Right forelimb (tissue), 1 donor: ENCODE measurements around the gene TOX3.

Experiments used
- DNase-seq: peaks from one replicate; pipeline ENCODE4 v3.0.0-alpha.2; 2018

TOX3 gene

GRCh38 chr16:52535076-52535475, 11.9 kb downstream of the TOX3 start:
- DNase-seq = no peak

DNA sequence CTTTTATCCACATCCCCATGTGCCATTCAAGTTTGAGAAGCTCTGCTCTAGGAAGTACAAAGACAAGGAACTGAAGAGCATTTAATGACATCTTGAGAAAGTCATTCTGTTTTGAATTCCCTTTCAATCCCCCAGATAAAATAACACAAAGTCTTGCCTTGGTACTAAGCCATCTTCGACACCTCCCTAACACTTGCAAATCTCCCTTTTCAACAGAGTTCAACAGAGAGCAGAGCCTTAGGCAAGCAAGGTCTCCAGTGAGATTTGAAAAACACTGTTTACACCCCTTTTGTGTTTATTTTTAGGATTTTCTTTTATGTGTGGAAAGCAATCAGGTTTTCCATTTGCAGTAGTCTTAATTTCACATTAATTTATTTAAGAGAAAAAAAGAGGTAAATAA, 13.6 kb downstream of the TOX3 start:
- no peak for DNase-seq

- DNase-seq = no peak
Observed at GRCh38 chr16:52532384-52532783, 14.6 kb downstream of the TOX3 start.

- no peak for DNase-seq
Observed at GRCh38 chr16:52529226-52529625, 17.7 kb downstream of the TOX3 start.

DNA sequence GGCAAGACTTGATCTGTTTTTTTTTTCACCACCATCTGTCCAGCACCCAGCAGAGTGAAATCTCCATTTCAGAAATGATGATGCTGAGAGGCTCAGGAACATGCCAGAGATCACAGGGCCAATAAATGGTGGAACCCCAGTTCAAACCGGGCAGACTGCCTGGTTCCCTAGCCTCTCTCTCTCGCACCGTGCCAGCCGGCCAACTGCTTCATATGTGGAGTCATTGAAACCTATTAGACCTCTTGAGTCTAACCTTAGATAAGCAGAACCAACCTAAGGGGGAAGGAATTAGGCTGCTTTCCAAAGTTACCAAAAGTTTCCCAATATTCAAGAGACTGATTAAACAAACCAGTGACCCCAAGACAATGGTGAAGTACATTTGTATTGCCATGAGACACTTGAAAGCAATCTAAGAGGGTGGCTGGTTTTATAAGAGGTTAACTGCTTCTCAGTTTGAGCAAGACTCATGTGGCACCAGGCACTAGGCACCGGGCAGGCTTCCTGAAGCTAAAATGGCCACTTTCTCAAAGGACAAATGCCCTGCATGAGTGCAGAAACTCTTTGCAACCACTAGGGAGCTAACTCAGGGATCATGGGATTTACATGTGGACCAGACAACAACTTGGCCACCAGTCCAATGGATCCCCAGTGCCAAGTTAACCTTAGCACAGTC, 18.4 kb downstream of the TOX3 start:
- no peak for DNase-seq

DNA sequence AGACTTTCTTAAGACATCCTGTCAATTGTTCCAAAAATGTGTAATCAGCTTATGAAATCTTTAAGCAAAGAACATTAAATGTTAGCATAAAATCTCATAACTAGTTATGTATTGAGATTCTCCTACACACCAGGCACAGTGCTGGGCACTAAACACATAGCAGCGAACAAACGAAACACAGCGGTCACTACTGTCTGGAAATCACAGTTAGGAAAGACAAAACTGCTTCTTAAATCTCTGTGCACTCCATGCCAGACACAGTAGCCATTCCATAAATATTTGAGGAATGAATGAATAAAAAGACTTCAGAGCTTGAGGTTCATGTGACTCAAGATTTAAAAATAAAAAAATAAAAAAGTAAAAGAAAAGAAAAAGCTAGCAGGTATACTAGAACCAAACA, 20.1 kb downstream of the TOX3 start:
- DNase-seq = no peak

DNA sequence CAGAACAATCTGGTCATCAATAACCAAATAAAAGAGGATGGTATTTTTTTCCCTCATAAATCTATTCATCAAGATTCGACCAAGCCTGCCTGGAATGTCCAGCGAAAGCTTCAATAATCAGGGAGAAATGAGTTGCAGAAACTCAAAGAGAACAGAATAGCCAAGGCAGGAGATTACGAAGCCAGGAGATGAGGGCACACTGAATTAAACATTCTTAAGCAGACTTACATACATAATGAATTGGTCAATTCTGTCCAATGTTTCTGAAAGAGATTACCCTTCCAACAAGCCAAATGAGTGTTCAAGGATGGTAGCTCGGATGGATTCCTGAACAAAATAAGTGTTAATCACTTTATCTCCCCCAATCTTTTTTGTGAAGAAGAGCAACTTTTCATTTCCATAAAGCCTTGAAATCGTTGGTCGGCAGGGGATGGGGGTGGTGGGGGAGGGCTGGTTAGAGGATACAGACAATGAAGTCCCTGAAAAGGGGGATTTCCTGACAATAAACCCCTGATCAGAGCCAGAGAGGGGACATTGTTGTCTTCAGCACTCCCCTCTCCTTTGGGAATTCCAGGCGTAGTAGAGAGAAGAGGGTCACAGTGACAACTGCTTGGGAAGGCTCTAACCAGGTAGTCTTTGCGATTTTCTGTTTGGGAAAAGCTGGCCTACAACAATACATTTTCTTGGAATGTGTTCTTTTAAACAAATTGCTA, 20.7 kb downstream of the TOX3 start:
- DNase-seq = no peak

DNA sequence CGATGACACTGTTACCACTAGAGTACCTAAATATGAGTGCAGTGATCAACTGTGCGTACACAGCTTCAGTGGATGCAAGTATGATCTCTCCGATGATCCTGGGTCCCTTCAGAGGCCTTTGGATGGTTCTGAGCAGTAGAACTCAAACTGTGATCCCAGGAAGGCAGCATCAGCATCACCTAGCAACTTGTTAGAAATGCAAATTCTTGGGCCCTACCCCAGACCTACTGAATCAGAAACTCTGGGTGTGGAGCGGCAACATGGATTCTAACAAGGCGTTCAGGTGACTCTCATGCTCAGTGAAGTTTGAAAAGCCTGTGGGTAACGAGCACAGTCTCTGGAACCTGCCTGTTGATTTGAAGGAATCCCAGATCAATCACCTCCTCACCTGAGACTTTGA, 25.4 kb downstream of the TOX3 start:
- DNase-seq = no peak

DNA sequence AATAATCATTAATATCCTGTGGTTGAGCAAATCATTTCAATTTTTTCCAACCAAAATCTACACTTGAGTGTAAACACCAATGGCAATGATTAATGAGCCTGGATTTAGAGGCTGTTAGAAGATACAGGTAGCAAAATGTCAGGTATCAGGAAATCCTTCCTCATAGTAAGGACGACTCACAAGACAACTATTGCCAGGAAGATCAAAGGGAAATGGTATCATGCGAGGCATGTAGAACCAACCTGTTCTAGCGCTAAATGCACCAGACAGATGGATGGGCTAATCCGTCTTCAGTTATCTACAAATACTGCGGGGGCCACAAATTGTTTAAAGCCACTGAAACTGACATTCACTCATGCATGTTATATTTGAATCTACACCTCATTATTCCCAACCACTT, 28.1 kb downstream of the TOX3 start:
- no peak for DNase-seq

DNA sequence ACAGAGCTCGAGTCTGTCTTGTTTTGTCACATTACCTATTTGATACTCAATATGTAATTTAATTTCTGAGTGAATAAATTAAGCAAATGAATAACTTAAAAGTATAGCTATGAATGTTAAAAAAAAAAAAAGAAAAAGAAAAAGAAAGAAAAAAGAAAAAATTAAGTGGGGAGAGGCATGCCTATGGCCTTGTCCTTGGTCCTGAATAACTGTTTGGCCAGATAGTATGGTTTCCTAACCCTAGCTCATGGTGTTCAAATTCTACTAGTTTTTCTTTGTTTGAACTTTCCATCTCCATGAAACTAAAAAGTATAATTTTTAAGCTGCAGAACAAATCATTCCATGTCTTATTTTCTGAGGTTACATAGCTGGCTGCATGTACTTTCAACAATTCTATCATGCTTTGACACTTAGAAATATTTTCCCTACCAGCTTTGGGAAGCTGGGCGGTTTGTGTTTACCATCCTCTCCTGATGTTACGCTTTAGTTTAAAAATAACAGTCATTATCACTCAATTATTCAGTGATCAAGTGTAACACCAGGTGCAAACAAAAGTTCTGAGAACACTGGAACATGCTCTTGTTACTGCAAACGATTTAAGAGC, 31.8 kb downstream of the TOX3 start:
- DNase-seq = no peak

DNA sequence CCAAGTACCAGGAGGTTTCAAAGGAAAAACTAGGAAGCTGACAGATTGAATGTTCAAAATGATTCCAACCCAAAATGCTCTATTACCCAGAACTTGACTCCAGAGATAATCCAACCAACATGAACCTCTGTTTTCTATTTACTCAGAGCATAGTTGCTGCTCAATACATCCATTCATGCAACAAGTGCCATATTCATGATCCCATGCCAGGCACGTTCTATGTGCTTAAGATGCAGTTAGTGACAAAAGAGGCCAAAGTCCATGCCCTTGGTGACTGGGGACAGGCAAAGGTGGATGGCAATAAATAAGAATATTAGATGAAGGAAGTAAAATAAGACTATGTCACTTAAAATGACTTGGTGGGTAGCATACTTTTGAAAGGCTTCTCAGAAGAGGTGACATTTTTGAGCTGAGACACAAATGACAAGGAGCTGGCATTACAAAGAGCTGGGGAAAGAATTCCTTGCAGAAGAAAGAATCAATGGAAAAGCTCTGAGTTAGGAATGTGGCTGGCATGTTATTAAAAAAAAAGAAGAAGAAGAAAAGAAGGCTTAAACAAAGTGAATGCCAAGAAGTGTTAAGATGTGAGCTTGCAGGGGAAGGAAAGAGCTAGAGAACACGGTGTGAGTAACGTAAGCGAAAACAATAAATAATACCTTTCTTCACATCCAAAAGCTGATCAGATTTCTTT, 34.5 kb downstream of the TOX3 start:
- DNase-seq = no peak

- DNase-seq = no peak
Observed at GRCh38 chr16:52501746-52502145, 45.2 kb downstream of the TOX3 start.

GRCh38 chr16:52500963-52501362, 46.0 kb downstream of the TOX3 start:
- DNase-seq = no peak

GRCh38 chr16:52499060-52499440, 47.9 kb downstream of the TOX3 start:
- DNase-seq = no peak

GRCh38 chr16:52498328-52499059, 48.4 kb downstream of the TOX3 start:
- no peak for DNase-seq

DNA sequence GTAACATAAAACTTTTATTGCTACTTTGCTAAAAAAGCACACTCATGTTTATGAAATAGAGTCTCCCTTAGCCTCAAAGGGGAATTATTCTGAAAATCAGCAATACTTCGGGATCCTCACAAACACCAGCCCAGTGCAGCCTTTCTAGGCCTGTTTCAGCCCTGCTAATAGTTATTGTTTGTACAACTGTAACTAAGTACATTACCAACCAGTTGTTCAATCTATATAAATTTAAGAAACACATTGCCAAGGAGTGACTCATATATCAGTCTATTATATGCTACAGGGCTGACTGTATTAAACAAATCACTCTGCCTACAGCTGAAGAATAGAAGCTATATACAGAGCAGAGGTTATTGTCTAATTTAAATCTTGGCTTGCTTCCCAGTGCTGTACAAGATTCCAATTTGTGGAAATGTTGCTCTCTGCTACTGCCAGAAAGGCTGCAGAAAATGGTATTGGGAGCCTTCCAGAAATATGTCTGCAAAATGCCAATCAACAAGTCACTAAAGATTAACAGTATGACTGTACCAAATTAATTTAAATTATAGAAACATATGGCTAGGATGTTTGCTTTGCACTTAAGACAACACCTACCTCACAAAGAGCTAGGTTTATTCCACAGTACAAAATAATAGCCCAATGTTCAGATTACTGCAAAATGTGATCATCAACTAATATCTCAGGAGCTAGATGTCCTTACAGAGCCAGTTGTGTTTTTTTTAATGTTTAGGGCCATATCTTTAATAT, 49.7 kb downstream of the TOX3 start:
- DNase-seq = no peak

DNA sequence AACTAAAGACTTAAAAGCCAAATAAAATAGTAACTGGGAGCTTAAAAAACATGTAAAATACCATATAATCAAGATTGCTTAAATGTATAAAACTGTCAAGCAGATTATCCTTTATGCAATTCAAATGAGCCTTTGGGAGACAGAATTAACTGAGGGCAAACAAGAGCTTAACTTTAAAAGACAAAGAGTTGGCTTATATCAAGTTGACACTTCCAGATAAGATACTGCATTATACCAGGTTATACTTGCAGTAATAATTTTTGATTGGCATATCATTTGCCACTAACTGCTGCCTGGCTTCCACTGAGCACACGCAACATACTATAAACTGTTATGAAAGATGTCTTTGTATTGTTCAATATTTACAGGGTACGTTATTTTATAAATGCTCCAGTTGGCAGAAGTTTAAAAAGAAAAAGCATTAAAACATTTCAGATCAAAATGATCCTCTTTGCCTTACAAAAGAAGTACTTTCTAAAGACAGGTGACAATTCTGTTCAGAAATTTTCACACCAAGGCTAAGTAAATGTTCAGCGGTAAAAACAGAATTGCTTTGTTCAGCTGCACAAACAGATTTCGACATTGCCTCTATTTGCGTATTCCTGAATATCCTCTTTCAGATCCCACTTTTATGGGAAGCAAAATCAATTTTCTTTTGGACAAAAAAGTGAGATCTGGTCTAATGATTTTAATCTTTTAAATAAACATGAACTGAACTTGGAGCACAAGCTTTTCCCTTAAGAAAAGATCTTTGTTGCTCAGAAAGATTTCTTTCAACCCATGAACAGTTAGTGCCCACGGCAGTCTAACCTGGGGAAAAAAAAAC, 50.7 kb downstream of the TOX3 start:
- no peak for DNase-seq

DNA sequence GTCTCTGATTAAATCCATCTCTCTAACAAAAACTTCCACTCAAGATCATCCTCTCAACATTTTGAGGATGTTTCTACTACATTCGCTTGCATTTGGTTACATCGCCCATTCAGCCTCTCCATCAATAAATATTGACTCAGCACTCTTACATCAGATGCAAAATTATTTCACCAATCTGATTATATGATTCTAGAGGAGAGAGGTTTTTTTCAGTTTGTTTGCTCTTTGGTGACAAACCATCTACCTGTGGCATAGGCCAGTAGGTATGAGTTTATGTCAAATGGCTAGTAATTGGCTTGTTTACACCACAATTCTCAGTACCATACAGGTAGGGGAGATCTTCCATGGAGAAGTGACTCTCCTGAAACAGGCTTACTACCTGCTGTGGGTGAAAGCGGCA, 52.3 kb downstream of the TOX3 start:
- no peak for DNase-seq

- no peak for DNase-seq
Observed at GRCh38 chr16:52494145-52494544, 52.8 kb downstream of the TOX3 start.

DNA sequence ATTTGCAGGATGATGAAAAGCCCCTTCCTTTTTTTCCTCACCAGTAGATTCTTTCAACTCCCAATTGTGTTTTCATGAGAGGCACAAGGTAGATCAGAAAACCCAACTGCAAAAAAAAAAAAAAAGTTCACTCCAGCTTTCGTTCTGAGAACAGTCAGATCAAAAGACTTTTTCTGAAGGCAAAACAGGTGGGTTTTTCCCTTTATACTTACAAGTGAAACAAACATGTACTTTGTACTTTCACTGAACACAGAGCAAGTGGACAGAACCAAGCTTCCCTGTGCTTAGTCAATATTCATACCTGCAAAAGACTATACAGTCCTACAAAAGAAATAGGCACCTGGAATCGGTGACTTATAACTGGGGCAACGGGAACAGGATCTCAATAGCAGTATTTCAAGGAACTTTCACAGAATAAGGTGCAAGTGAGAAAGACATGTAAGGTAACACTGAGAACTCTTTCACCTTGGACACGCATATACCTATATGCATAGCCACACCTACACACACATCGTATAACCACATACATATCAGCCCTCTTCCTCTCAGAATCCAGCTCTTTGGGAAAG, 54.1 kb downstream of the TOX3 start:
- DNase-seq = no peak

DNA sequence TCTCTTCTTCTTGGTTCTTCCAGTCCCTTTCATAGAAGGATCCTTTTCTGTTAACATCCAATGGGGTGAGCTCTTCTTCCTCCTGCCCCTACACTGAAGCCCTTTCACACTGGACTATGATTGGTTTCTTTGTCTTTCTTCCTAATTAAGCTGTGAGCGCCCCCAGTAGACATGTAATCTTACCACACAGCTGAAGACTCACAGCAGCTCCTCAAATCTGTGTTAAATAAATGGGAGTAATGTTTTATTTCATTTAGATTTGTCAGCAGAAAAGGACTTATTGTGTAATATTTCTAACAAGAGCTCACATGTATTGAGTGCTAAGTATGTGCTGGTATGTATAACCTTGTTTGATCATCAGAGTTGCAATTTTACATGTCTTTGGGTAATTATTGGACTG, 55.7 kb downstream of the TOX3 start:
- no peak for DNase-seq
